ENCODE measurements around the gene LRRFIP1. TPM values are rescaled to one million over a fixed set of nuclear protein-coding genes. Genes with fewer than 3 reads are reported as not detected.
A peak's percentile ranks its signal among the peaks of the same experiment; 100 is the strongest.
"Not testable (repeated sequence)": the region's sequence is repeated elsewhere in the genome, so short reads cannot be mapped to it uniquely, and the experiment has no call there.

Gene LRRFIP1
- total and polyA plus RNA-seq, 12 donors = 91.5 to 132 (median 110) TPM

DNA sequence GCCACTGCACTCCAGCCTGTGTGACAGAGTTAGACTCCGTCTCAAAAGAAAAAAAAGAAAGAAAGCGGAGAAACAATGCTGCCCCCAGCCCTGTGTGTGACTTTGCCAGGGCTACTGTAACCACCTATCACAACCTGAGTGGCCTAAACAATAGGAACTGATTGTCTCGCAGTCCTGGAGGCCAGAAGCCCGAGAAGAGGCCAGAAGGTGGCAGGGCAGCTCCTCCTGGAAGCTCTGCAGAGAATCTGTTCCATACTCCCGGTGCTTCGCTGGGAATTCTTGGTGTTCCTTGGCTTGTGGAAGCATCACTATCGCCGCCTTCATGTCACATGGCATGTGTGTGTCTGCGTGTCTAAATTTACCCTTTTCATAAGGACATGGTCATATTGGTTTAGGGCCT is 22.4 kb upstream of the LRRFIP1 start:
- H3K36me3 ChIP-seq = no peaks in the 10 kb centered on the region
- intact Hi-C loops (cut with DNase I) = loop anchor here in 7 of 10 donors (5.0 to 10.0 kb wide), 4 partner anchors 60 to 142 kb away; no protein-coding TSS in a partner anchor
- H3K9me3 ChIP-seq = no peaks in the 10 kb centered on the region
- no peak overlapping the region for H3K27ac ChIP-seq
- TF ChIP-seq, protein P1, sequence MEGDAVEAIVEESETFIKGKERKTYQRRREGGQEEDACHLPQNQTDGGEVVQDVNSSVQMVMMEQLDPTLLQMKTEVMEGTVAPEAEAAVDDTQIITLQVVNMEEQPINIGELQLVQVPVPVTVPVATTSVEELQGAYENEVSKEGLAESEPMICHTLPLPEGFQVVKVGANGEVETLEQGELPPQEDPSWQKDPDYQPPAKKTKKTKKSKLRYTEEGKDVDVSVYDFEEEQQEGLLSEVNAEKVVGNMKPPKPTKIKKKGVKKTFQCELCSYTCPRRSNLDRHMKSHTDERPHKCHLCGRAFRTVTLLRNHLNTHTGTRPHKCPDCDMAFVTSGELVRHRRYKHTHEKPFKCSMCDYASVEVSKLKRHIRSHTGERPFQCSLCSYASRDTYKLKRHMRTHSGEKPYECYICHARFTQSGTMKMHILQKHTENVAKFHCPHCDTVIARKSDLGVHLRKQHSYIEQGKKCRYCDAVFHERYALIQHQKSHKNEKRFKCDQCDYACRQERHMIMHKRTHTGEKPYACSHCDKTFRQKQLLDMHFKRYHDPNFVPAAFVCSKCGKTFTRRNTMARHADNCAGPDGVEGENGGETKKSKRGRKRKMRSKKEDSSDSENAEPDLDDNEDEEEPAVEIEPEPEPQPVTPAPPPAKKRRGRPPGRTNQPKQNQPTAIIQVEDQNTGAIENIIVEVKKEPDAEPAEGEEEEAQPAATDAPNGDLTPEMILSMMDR (IDR thresholded peaks at IDR 0.05) = peak in 5 of 9 donors; percentile 26 to 39 (median 31)
- peaks cover 3 to 42% (median 30%) of the 10 kb centered on the region in 9 donors for H3K4me1 ChIP-seq
- ATAC-seq (no peak), DNase-seq (no peak)
- WGBS, 2 donors = 93 to 94% methylated on average over 9 of the region's 9 CpGs
- H3K27me3 ChIP-seq = no peaks in the 10 kb centered on the region
- H3K4me3 ChIP-seq = no peak overlapping the region

DNA sequence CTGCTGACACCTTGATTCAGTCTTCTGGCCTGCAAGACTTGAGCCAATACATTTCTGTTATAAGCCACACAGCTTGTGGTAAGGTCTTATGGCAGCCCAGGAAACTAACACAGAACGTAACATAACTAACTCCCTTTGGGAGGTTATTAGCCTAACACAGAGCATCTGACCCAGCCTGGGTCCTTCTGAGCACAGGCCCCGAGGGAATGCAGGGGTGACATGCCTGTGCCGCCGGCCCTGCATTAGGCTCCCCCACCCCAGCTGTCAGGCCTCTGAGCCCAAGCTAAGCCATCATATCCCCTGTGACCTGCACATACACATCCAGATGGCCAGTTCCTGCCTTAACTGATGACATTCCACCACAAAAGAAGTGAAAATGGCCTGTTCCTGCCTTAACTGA is 20.9 kb upstream of the LRRFIP1 start:
- not testable (repeated sequence) for H3K4me3 ChIP-seq, H3K9me3 ChIP-seq, DNase-seq, H3K36me3 ChIP-seq, H3K27ac ChIP-seq, ATAC-seq, H3K27me3 ChIP-seq
- WGBS, 2 donors = 83 to 90% methylated on average over 4 of the region's 4 CpGs
- H3K4me1 ChIP-seq = peaks cover 3 to 27% (median 16%) of the 10 kb centered on the region in 9 donors
- intact Hi-C loops (cut with DNase I) = loop anchor here in 1 of 10 donors (10.0 kb wide), 1 partner anchor 58 kb away; no protein-coding TSS in a partner anchor

DNA sequence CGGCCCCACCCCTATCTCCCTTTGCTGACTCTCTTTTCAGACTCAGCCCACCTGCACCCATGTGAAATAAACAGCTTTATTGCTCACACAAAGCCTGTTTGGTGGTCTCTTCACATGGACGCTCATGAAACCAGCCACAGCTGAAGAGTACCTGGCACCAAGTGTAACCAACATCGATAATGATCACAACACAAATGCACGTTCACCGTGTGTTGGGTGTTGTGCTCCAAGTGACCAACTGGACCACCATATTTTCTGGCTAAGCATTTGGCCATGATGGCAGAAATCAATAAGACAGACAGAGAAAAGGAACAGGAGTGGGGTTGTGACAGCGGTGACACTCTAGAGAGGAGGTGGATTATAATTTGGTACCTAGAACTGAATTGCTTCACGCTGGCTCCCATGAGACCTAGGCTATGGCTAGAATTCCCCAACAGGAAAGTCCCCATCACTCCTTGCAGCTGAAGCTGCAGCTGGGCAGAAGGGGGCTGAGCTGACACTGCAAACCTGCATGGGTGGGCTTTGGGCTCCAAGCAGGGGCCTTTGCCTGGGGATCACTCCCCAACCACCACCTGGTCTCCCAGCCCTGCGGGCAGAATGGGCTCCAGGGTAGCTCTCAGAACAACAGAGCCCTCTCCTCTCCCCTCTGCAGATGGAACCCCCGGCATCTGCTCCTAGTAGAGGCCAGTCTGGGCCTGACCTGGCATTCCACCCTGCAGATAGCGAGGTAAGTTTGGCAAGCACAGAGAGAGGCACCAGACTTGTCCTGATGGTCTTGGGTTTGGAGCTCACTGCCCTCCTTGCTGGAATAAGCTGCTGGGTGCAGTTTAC is 14.6 kb upstream of the LRRFIP1 start:
- intact Hi-C loops (cut with DNase I) = no loop called here
- Histone ChIP-seq H3K36me3 (no peaks in the 10 kb centered on the region), H3K9me3 (no peaks in the 10 kb centered on the region), H3K27me3 (no peaks in the 10 kb centered on the region), H3K4me1 (peaks cover 15 to 52% (median 43%) of the 10 kb centered on the region in 9 donors), H3K27ac (no peak overlapping the region), H3K4me3 (no peak overlapping the region)
- ATAC-seq (peak in 1 of 8 donors; percentile 29), DNase-seq (no peak)
- TF ChIP-seq, protein P1 (IDR thresholded peaks at IDR 0.05) = no peak
- 92 to 94% methylated on average over 10 of the region's 10 CpGs for WGBS, 2 donors

- Histone ChIP-seq H3K9me3 (no peaks in the 10 kb centered on the region), H3K27me3 (no peaks in the 10 kb centered on the region), H3K4me3 (no peak overlapping the region), H3K27ac (no peak overlapping the region), H3K4me1 (peaks cover 15 to 61% (median 47%) of the 10 kb centered on the region in 9 donors), H3K36me3 (no peaks in the 10 kb centered on the region)
- TF ChIP-seq, protein P1 (IDR thresholded peaks at IDR 0.05) = no peak
- ATAC-seq = no peak
- no peak for DNase-seq
- intact Hi-C loops (cut with DNase I) = no loop called here
Observed at GRCh38 chr2:237613679-237614078, 13.7 kb upstream of the LRRFIP1 start.
